ENCODE results near the gene FBLN1.
"Not testable (repeated sequence)": the region's sequence is repeated elsewhere in the genome, so short reads cannot be mapped to it uniquely, and the experiment has no call there.

The FBLN1 gene

GRCh38 chr22:45529105-45529504 lies 26.4 kb downstream of the FBLN1 start:
- no peak for DNase-seq

- no peak for DNase-seq
Measured at GRCh38 chr22:45529971-45530575, 27.4 kb downstream of the FBLN1 start.

- no peak for DNase-seq
Measured at GRCh38 chr22:45531441-45532234, 29.0 kb downstream of the FBLN1 start.

GRCh38 chr22:45532235-45532631 lies 29.6 kb downstream of the FBLN1 start:
- DNase-seq, result no peak

GRCh38 chr22:45533703-45534102 lies 31.0 kb downstream of the FBLN1 start:
- DNase-seq, result no peak

GRCh38 chr22:45534339-45535192 lies 31.9 kb downstream of the FBLN1 start:
- DNase-seq, result no peak

- no peak for DNase-seq
Measured at GRCh38 chr22:45535290-45535689, 32.6 kb downstream of the FBLN1 start.

GRCh38 chr22:45535835-45536234 lies 33.2 kb downstream of the FBLN1 start:
- DNase-seq, result not testable (repeated sequence)

GRCh38 chr22:45537734-45538181 lies 35.1 kb downstream of the FBLN1 start:
- DNase-seq, result no peak

- DNase-seq, result no peak
Measured at GRCh38 chr22:45538281-45538680, 35.6 kb downstream of the FBLN1 start.

GRCh38 chr22:45540122-45540521 lies 37.4 kb downstream of the FBLN1 start:
- no peak for DNase-seq

- DNase-seq, result no peak
Measured at GRCh38 chr22:45541382-45541979, 38.8 kb downstream of the FBLN1 start.

GRCh38 chr22:45542001-45542520 lies 39.4 kb downstream of the FBLN1 start:
- no peak for DNase-seq

- DNase-seq, result not testable (repeated sequence)
Measured at GRCh38 chr22:45542736-45543135, 40.1 kb downstream of the FBLN1 start.

GRCh38 chr22:45543243-45543642 lies 40.6 kb downstream of the FBLN1 start:
- no peak for DNase-seq

- DNase-seq, result no peak
Measured at GRCh38 chr22:45544588-45545170, 42.0 kb downstream of the FBLN1 start.

GRCh38 chr22:45546333-45547015 lies 43.8 kb downstream of the FBLN1 start:
- no peak for DNase-seq

GRCh38 chr22:45547016-45547345 lies 44.3 kb downstream of the FBLN1 start:
- DNase-seq, result no peak

- no peak for DNase-seq
Measured at GRCh38 chr22:45547731-45548130, 45.0 kb downstream of the FBLN1 start.

GRCh38 chr22:45548247-45548840 lies 45.7 kb downstream of the FBLN1 start:
- DNase-seq, result no peak

GRCh38 chr22:45548991-45549761 lies 46.5 kb downstream of the FBLN1 start:
- no peak for DNase-seq
